Right hindlimb (tissue), 1 donor: ENCODE results near the gene ACTR3C.
A peak's percentile ranks its signal among the peaks of the same experiment; 100 is the strongest.

Source experiments
- DNase-seq: peaks from one replicate; pipeline ENCODE4 v3.0.0-alpha.2; 2018

The ACTR3C gene

DNA sequence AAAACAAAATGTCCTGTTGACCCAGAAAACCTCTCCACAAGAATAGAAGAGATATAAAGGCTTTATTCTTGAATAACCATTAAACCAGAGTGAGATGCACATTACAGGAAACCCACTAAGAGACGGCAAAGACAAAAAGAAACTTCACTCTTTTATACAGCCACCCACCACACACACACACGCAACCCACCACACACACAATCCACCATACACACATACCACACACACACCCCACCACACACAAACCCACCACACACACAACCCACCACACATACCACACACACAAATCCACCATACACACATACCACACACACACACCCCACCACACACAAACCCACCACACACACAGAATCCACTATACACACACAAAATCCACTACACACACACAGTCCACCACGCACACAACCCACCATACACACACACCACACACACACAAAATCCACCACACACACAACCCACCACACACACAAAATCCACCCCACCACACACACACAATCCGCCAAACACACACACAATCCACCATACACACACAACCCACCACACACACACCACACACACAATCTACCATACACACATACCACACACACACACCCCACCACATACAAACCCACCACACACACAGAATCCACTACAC is 35.8 kb upstream of the ACTR3C start:
- no peak for DNase-seq

DNA sequence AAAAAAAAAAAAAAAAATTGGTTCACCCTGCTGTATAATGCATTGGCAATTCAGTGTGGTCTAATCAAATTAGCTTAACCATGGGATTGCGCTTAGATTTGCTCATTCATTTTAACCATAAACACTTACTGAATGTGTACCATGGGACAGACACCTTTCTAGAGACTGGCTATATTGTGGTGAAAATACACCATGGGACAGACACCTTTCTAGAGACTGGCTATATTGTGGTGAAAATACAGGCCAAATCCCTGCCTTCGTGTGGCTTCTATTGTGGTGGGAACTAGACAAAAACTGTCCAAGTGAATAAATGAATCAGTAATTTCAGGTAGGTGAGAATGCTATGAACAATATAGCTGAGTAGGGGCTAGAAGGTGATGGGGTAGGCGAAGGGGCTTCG is 35.1 kb upstream of the ACTR3C start:
- DNase-seq: no peak

- no peak for DNase-seq
Measured at GRCh38 chr7:150357771-150358427, 34.6 kb upstream of the ACTR3C start.

- no peak for DNase-seq
Measured at GRCh38 chr7:150357270-150357669, 33.9 kb upstream of the ACTR3C start.

DNA sequence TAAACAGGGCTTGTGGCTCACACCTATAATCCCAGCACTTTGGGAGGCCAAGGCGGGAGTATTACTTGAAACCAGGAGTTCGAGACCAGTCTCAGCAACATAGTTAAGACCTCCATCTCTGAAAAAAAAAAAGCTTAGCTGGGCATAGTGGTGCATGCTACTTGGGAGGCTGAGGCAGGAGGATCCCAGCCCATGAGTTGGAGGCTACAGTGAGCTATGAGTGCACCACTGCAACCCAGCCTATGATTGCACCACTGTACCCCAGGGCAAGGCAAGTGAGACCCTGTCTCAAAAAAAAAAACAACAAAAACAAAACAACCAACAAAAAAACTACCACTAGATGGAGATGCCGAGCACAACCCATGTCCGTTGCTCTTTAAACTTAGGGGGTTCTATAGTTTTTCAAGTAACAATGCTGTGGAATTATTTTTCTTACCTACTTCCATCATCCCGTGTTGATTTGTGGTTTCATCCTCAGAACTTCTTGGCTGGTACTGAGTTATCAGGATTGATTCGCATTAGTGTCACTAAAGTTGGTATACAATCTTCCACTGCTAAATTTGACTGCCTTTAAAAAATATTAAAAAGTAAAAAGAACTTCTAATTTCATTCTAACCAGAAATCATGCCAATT is 33.0 kb upstream of the ACTR3C start:
- no peak for DNase-seq

DNA sequence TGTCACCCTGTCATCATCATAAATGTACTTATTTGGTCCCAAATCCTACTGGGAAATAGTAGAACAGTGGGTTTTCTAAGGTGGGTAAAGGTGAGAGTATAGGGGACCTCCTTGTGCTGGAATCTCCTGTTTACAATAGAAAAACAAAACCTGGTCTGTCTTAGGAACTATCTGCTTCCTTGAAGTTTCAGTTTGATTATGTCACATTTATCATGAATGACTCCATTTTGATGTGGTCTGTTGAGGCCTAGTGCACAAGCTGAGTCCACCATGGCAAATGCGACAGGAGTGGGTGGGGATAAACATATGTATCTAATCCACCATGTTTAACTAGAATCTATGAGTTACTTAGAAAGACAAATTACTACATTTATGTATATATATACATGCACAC is 32.3 kb upstream of the ACTR3C start:
- DNase-seq: no peak

DNA sequence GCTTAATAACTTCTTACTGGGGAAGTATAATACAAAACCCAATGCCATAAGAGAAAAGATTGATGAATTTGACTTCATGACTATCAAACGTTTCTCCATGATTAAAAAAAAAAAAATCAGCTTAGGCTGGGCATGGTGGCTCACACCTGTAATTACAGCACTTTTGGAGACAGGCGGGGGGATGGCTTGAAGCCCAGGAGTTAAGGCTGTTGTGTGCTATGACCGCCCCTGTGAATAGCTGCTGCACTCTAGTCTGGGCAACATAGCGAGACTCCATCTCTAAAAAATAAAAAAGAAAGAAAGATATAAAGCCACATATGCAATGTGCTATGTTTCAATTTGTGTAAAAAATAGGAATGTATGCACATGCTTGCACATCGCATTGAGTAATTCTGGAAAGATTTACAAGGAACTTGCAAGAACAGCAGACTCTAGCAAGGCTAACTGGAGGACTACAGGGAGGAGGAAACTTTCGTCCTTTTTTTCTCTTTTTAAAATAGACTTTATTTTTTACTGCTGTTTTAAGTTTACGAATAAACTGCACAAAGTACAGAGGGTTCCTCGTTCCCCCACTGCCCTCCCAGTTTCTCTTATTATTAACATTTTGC is 28.3 kb upstream of the ACTR3C start:
- no peak for DNase-seq

GRCh38 chr7:150346922-150347321 is 23.6 kb upstream of the ACTR3C start:
- no peak for DNase-seq

GRCh38 chr7:150345012-150345411 is 21.7 kb upstream of the ACTR3C start:
- DNase-seq: no peak

DNA sequence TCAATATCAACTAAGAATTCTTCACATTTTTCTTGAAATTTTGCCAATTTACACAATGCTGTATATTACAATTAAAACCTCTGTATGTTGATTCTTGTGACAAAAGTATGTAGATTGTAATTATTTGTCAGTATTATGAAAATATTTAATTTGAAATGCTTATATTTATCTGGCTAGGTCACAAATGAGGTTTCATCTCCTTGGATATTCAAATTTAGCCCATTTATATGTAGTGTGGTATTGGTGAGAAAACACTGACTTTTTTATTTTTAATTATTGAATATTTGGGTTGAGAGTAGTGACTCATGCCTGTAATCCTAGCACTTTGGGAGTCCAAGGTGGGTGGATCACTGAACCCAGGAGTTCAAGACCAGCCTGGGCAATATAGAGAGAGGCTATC is 21.0 kb upstream of the ACTR3C start:
- DNase-seq: no peak

GRCh38 chr7:150343225-150343624 is 19.9 kb upstream of the ACTR3C start:
- no peak for DNase-seq

GRCh38 chr7:150342121-150342408 is 18.7 kb upstream of the ACTR3C start:
- no peak for DNase-seq

DNA sequence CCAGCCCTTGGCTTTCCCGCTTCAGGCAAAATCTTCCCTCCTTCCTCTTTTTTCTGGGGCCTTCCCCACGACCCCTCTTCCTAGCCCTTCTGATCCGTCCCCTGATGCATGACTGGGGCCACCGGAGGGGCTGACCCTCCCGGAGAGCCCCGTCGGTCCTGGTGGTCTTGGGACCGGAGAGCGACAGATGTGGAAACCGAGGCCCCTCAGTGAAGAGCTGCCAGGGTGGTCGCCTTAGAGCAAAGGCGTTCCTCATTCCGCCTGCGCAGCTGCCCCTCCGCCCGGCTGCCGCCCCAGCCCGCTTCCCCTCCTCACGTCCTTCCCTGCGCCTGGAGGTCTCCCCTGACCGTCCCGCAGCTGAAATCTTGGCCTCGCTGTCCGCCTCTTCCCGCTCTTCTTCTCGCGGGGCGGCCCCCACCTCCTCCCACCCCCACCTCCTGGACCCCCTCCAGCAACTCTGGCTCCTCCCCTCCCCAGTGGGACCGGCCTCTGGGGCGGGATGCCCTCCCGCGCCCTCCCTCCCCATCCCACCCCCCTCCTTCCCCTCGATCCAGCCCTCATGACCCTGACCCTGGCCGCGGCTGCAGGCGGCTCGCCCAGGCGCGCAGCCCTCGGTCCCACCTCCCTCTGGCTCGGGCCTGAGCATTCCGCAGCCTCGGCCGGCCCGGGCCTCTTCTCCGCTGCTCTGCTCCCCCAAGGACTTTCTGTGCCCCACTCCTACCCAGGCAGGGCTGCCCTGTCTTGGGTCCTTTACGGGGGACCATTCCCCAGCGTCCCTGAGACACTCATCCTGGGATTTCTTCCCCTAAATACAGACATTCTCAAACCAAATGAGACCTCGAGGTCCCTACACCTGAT is 18.1 kb upstream of the ACTR3C start, which contains the start of gene RARRES2:
Gene RARRES2 (minus strand): TSS at position 367 of the 858 bp plus-strand sequence. CDS start 1,020 bp downstream, outside the sequence.
- peak; percentile 71 for DNase-seq

DNA sequence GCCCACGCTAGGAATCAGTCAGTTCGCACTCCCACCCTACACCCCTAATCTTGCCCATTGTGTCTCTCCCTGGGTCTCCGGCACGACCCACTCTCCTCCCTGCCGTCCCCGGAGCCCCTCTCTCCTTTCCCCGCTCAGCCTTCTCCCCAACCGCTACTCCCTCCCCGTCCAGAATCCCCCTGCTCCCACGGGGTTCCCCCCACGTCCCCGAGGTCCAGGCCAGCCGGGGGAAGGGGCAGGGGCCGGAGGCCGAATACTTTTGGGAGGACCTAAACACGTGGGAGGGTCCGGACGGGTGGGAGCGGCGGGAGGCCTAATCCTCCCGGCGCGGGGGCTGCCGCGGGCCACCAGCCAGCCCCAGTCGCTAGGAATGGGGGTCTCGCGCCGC is 17.5 kb upstream of the ACTR3C start:
- no peak for DNase-seq

DNA sequence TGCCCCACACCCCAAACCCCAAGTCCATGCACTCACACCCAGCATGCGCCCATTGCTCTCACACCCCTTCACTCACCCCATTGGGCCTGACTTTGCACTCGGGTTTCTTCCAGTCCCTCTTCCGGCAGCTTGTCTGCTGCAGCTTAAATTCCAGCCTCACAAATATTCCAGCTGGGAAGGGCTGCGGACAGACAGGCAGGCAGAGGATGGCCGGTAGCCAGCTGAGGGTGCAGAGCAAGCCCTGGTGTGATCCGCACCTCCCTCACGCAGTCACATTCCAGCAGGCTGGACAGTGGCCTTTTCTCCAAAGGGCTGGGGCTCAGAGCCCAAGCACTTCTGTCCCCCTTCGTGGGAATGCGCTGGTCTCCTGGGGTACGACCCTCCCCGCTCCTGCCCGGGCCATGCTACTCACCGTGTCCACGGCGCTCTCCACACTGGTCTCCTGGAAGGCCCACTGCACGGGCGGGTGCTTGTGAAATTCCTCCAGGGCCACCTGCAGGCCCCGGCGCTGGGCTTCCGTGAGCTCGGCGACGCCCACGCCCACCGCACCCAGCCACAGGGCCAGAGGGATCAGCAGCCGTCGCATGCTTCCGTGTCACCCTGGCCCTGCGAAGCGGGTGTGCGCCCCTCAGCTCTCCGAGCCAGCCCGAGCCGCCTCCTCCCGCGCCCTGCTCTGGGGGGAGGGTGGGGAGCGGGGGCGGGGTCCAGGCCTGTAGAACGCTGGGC is 16.8 kb upstream of the ACTR3C start:
- DNase-seq: peak; percentile 61

DNA sequence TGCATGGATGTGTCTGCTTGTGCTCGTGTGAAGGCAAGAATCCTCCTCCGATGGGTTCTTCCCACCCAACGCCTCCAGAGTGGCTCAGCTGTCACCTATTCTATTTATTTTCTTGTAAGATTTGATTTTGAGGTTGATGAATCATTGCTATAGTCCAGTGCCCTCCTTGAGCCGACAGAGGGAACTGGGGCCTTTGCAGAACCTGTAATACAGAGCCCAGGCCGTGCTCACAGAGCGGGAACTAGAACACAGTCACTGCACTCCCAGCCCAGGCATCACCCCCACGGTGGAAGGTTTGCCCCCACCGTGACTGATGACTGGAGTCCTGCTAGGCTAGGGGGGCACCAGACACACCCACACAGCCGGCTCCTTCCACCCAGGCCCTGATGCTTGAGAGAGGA is 16.1 kb upstream of the ACTR3C start:
- DNase-seq: no peak

- no peak for DNase-seq
Measured at GRCh38 chr7:150338166-150338829, 15.0 kb upstream of the ACTR3C start.

DNA sequence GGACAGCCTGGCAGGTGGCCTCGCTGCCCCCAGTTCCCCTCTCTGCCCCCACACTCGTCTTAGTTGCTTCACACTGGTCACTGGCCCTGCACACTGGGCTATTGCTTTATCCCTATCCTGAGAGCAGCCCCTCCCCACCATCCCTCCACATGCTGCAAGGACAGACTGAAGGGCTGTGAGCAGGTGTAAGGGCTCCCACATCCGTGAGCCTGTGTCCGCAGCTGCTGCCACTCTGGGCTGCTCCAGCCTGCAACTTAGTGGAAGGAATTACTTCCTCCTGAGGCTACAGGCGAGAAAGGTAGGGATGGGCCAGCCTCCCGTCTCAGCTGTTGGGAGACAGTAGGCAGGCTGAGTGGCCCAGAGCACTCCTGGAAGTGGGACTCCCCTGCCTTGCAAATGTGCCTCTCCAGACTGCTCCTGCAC is 14.3 kb upstream of the ACTR3C start:
- no peak for DNase-seq

GRCh38 chr7:150337179-150337578 is 13.8 kb upstream of the ACTR3C start:
- no peak for DNase-seq

- DNase-seq: no peak
Measured at GRCh38 chr7:150336746-150337145, 13.4 kb upstream of the ACTR3C start.

- DNase-seq: no peak
Measured at GRCh38 chr7:150335774-150336112, 12.4 kb upstream of the ACTR3C start.
